Thyroid gland (tissue), 4 donors: ENCODE measurements around the gene CROT.

Source experiments
- CTCF ChIP-seq, 6 experiments: fragments of 200-600 bp in 3 of 6; fragments of 450-650 bp in 3 of 6; sonication (generic) in 3 of 6; IDR thresholded peaks; one replicate each; pipeline ENCODE4 v1.5.1; 2016 to 2019; ENCODE audit warnings: antibody characterized with exemption in 6 of 6, mild to moderate bottlenecking in 2 of 6, inconsistent platforms in 1 of 6, moderate library complexity in 1 of 6
- POLR2A ChIP-seq, 2 donors: fragments of 450-650 bp; IDR thresholded peaks; one replicate each; pipeline ENCODE4 v1.6.1; 2017; ENCODE audit warnings: antibody characterized with exemption in 2 of 2, mild to moderate bottlenecking in 2 of 2, moderate library complexity in 1 of 2

- no peak for TF ChIP-seq POLR2A (IDR thresholded peaks at IDR 0.05)
- no peak for TF ChIP-seq CTCF (IDR thresholded peaks at IDR 0.05)
These were observed 67.6 kb downstream of the CROT start for GRCh38 chr7:87413029-87413428.
